ENCODE data around the gene ADAT2. TPM values are rescaled to one million over a fixed set of nuclear protein-coding genes. Genes with fewer than 3 reads are reported as not detected.

Gene ADAT2
- total and polyA plus RNA-seq, 2 of the 8 experiments (the other 6 are each of a cell fraction or from before 2014, with no cell fraction given) = 4.3 to 11.8 TPM

GRCh38 chr6:143490775-143491174 lies 40.3 kb upstream of the ADAT2 start:
- H4K8ac ChIP-seq (ENCODE audit: extremely low read depth, insufficient read depth, low read length) = no peak overlapping the region
- H2BK20ac ChIP-seq (ENCODE audit: low read length) = no peak overlapping the region
- no peak overlapping the region for H2BK12ac ChIP-seq (ENCODE audit: low read depth, low read length)
- H2BK15ac ChIP-seq (ENCODE audit: low read length) = no peak overlapping the region
- H3K23me2 ChIP-seq (ENCODE audit: low read depth, low read length) = no peaks in the 10 kb centered on the region
- no peak overlapping the region for H3K9ac ChIP-seq (replicated peaks in 1 of 4; ENCODE audit: extremely low read depth in 1 of 4, low read depth in 3 of 4, low read length in 3 of 4)
- no peak overlapping the region for H4K91ac ChIP-seq (replicated peaks; ENCODE audit: insufficient read length, low read length)
- H2BK120ac ChIP-seq (replicated peaks; ENCODE audit: low read depth, low read length) = no peak overlapping the region
- POLR2A ChIA-PET (ENCODE audit: partially characterized antibody) = interaction anchor here (0.9 to 2.3 kb wide), 3 partner anchors 14 to 40 kb away, joined by 3 to 5 read pairs (median 3); partner anchors contain the start of genes ADAT2, FUCA2 and PEX3
- CTCF ChIA-PET (ENCODE audit: partially characterized antibody) = interaction anchor here (3.4 kb wide), 1 partner anchor 23 kb away, joined by 9 read pairs; no protein-coding TSS in a partner anchor
- H3K4ac ChIP-seq (replicated peaks; ENCODE audit: insufficient read length, low read depth, low read length) = no peak overlapping the region
- no peak overlapping the region for H3K56ac ChIP-seq (replicated peaks; ENCODE audit: insufficient read length, low read depth, low read length)
- H3K27me3 ChIP-seq (replicated peaks in 1 of 4; ENCODE audit: control insufficient read depth in 3 of 4, extremely low read depth in 1 of 4, insufficient read depth in 3 of 4, low read length in 3 of 4) = no peaks in the 10 kb centered on the region
- H2AFZ ChIP-seq (ENCODE audit: low read length) = no peak overlapping the region
- H3K14ac ChIP-seq (ENCODE audit: insufficient read length) = no peak overlapping the region
- no peak overlapping the region for H4K5ac ChIP-seq (ENCODE audit: insufficient read length, low read depth, low read length)
- no peak overlapping the region for H3K18ac ChIP-seq (ENCODE audit: extremely low read depth, low read length)
- no peak overlapping the region for H3K23ac ChIP-seq (ENCODE audit: insufficient read length)
- TF ChIP-seq HDAC2 (IDR thresholded peaks at IDR 0.05; ENCODE audit: borderline replicate concordance in 1 of 2, low read depth in 2 of 2, low read length in 2 of 2) (no peak), SP4 (IDR thresholded peaks at IDR 0.05; ENCODE audit: low read length) (no peak), POLR2A (IDR thresholded peaks at IDR 0.05; ENCODE audit: control extremely low read depth in 1 of 2, low read depth in 2 of 2, low read length in 2 of 2) (peak in 1 of 2 experiments; percentile 1; a peak in 1 of 3 replicates), NANOG (IDR thresholded peaks at IDR 0.05; ENCODE audit: insufficient read depth, low read depth, low read length, poor library complexity, severe bottlenecking) (no peak)
- H3K27ac ChIP-seq (ENCODE audit: low read depth, low read length) = no peak overlapping the region
- 93% methylated on average over 8 of the region's 8 CpGs; no CpG with 5 or more reads in 1 of the 2 experiments for WGBS, 2 experiments (ENCODE audit: extremely low coverage in 1 of 2, insufficient coverage in 1 of 2, insufficient read length in 1 of 2, insufficient replicate concordance in 2 of 2, low coverage in 1 of 2, low lambda C conversion rate in 2 of 2, missing lambda C conversion rate in 1 of 2)
- peaks cover 0 to 17% (median 6%) of the 10 kb centered on the region in 4 experiments; a peak in 6 of 8 replicates for H3K36me3 ChIP-seq (ENCODE audit: control insufficient read depth in 2 of 4, insufficient read depth in 4 of 4, low read length in 3 of 4)
- DNase-seq (ENCODE audit: low read depth in 1 of 2, low spot score in 2 of 2) (no peak), FAIRE-seq (no peak)
- no peak overlapping the region for H3K4me2 ChIP-seq (ENCODE audit: insufficient read depth in 1 of 2, low read depth in 2 of 2, low read length in 2 of 2)
- no peaks in the 10 kb centered on the region for H3K9me3 ChIP-seq (ENCODE audit: insufficient read depth in 2 of 2, low read depth in 1 of 2, low read length in 1 of 2)
- H3K4me1 ChIP-seq (replicated peaks in 1 of 4; ENCODE audit: control insufficient read depth in 3 of 4, insufficient read depth in 4 of 4, low read length in 3 of 4) = no peaks in the 10 kb centered on the region
- H2BK5ac ChIP-seq (ENCODE audit: low read depth, low read length) = no peak overlapping the region
- H2AK5ac ChIP-seq (ENCODE audit: low read depth, low read length) = no peak overlapping the region
- H3K4me3 ChIP-seq (ENCODE audit: extremely low read depth in 1 of 4, insufficient read depth in 2 of 4, low read depth in 3 of 4, low read length in 4 of 4) = no peak overlapping the region
- no peaks in the 10 kb centered on the region for H3K79me1 ChIP-seq (ENCODE audit: low read depth, low read length)
- peaks cover 0 to 2% of the 10 kb centered on the region in 2 experiments for H4K20me1 ChIP-seq (replicated peaks in 1 of 2; ENCODE audit: control insufficient read depth in 1 of 2, insufficient read depth in 2 of 2, low read length in 2 of 2)
- H3K79me2 ChIP-seq (ENCODE audit: control insufficient read depth in 1 of 2, insufficient read depth in 2 of 2, low read length in 2 of 2) = no peaks in the 10 kb centered on the region; a peak in 1 of 4 replicates
